GM13976 (cell line): ENCODE results near the gene TYROBP.
"Not testable (repeated sequence)": the region's sequence is repeated elsewhere in the genome, so short reads cannot be mapped to it uniquely, and the experiment has no call there.

ENCODE experiments used
- DNase-seq: peaks from one replicate; pipeline ENCODE4 v3.0.0; 2012; ENCODE audit warnings: low spot score
- in situ Hi-C: fragments of 300-500 bp; cut with MboI; formaldehyde crosslinking; loops from one replicate; pipeline ENCODE4 v1.12.0; 2022; ENCODE audit warnings: low sequenced_read_pairs, mixed read lengths, inconsistent platforms; ENCODE audit not compliant: unreplicated experiment
- TF ChIP-seq, protein P1 (sequence below): IDR thresholded peaks from 2 replicates; pipeline ENCODE4 v1.5.1; 2012; ENCODE audit warnings: borderline replicate concordance, mild to moderate bottlenecking; ENCODE audit not compliant: insufficient read depth; ENCODE audit errors: extremely low read depth, missing control alignments, control extremely low read depth

Gene TYROBP

DNA sequence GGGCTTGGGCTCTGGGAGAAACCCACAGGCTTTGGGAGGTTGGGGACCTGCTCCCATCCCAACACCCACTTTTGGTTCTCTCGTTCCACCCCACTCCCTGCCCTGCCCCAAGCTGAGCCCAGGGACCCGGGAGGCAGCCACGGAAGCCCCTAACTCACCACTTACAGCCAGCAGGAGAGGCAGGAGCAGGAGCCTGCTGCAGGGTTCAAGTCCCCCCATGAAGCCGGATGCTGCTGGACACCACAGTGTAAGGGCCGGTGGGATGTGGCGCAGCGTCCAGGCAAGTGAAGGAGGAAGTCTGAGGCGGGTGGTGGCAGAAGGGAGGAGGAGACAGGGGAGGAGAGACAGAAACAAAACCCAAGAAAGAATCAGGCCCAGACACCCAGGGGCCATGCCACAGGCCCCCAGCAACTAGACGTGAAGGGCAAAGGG is at the start of gene TYROBP:
TYROBP (minus strand) TSS at position 286 of the 432 bp plus-strand sequence; CDS start at position 219, 67 bp downstream.
- in situ Hi-C loops: no loop called here
- TF ChIP-seq, protein P1, sequence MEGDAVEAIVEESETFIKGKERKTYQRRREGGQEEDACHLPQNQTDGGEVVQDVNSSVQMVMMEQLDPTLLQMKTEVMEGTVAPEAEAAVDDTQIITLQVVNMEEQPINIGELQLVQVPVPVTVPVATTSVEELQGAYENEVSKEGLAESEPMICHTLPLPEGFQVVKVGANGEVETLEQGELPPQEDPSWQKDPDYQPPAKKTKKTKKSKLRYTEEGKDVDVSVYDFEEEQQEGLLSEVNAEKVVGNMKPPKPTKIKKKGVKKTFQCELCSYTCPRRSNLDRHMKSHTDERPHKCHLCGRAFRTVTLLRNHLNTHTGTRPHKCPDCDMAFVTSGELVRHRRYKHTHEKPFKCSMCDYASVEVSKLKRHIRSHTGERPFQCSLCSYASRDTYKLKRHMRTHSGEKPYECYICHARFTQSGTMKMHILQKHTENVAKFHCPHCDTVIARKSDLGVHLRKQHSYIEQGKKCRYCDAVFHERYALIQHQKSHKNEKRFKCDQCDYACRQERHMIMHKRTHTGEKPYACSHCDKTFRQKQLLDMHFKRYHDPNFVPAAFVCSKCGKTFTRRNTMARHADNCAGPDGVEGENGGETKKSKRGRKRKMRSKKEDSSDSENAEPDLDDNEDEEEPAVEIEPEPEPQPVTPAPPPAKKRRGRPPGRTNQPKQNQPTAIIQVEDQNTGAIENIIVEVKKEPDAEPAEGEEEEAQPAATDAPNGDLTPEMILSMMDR: no peak
- no peak for DNase-seq

DNA sequence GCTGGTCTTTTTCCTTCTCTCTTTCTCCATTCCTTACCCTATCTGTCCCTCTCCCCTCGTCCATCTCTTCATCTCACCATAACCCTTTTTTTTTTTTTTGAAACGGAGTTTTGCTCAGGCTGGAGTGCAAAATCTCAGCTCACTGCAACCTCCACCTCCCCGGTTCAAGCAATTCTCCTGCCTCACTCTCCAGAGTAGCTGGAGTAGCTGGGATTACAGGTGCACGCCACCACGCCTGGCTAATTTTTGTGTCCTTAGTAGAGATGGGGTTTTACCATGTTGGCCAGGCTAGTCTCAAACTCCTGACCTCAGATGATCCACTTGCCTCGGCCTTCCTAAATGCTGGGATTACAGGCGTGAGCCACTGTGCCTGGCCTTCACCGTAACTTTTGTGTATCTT is 49.3 kb upstream of the TYROBP start:
- DNase-seq, in situ Hi-C loops: not testable (repeated sequence)

DNA sequence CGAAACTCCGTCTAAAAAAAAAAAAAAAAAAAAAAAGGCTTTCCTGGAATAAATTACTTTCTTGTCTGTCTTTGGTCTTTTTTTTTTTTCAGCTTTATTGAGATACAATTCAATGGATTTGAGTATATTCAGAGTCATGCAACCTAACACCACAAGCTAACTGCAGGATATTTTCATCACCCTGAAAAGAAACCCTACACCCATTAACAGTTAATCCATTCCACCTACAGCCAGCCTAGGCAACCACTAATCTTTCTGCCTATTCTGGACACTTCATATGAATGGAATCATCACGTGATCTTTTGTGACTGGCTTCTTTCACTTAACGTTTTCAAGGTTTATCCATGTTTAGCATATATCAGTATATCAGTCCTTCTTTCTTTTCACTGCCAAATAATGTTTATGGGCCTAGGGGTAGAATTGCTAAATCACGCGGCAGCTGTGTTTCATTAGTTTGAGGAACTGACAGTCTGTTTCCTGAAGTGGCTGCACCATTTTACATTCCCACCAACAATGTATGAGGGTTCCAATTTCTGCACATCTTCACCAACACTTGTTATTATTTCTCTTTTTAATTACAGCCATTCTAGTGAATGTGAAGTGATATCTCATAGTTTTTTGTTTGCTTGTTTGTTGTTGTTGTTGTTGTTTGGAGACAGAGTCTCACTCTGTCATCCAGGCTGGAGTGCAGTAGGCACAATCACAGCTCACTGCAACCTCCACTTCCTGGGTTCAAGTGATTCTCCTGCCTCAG is 48.0 kb upstream of the TYROBP start:
- no peak for DNase-seq
- TF ChIP-seq, protein P1: no peak
- in situ Hi-C loops: no loop called here

DNA sequence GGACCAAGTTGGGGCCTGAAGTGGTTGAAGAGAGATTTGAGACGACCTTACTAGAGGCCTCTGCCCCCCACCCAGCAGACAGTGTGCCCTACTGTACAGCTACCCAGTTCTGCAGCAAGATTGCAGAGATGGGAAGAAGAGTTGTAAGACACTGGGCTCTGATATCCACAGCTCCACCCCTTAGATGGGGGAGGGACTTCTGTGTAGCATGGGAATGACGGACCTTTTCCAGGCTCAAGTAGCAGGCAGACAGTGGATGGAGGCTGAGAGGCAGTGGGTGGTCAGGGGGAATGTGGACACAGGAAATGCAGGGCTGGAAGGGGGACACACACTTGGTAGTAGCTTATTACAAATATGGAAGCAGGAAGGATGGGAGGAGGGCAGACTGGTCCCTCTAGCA is 41.0 kb upstream of the TYROBP start:
- no peak for DNase-seq
- in situ Hi-C loops: no loop called here
- TF ChIP-seq, protein P1: no peak

DNA sequence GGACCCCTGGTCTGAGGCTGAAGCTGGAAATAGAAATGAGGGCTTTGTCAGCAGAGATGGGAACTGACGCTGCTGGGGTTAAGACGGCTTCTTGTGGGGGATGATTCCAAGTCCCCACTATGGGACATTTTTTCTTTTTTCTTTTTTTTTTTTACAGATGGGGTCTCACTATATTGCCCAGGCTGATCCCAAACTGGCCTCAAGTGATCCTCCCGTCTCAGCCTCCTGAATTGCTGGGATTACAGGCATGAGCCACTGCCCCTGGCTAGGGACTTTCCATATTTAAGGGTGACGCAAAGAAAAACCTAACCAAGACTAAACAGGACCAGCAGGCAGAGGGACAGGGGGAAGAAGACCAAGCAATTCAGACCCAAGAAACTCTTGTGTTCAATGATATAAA is 38.1 kb upstream of the TYROBP start:
- in situ Hi-C loops: no loop called here
- TF ChIP-seq, protein P1: no peak
- DNase-seq: no peak

DNA sequence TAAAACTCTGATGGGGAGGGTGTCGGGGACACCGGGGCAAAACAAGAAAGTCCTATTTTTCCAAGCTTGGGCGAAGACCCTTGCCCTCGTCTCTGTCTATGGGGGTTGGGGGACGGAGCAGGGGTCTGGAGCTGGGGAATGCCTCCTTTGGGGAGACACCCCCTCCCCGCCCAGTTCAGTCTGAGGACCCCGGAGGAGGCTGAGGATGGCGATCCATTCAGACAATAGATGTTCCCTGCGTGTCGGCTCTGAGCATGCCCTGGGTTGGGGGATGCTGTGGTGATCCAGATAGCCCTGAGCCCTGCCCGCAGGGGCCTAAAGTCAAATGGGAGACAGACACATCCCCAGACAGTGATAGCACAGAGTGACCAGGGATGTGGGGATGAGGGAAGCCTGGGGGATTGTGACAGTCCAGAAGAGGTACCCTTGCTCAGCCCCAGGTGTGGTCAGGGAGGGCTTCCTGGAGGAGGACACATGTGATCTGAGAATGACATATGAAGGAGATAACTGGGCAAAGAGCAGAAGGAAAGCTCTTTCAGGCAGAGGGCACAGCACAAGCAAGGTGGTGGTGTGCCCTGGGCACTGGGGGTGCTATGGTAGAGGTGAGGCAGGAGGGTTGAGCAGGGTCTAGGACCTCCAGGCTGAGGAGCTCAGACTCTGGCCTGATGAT is 37.2 kb upstream of the TYROBP start:
- TF ChIP-seq, protein P1: no peak
- DNase-seq: no peak
- in situ Hi-C loops: no loop called here

DNA sequence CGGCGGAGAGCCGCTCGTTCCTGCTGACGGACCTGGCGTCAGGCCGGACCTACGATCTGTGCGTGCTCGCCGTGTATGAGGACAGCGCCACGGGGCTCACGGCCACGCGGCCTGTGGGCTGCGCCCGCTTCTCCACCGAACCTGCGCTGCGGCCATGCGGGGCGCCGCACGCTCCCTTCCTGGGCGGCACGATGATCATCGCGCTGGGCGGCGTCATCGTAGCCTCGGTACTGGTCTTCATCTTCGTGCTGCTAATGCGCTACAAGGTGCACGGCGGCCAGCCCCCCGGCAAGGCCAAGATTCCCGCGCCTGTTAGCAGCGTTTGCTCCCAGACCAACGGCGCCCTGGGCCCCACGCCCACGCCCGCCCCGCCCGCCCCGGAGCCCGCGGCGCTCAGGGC is 36.5 kb upstream of the TYROBP start:
- TF ChIP-seq, protein P1: no peak
- in situ Hi-C loops: no loop called here
- no peak for DNase-seq
